RCC 7860 (cell line): ENCODE results near the gene PTPRG.

Experiments used
- DNase-seq: peaks from one replicate; pipeline ENCODE4 v3.0.0-alpha.2; 2015; ENCODE audit warnings: low spot score
- FAIRE-seq: peaks from 2 replicates; lab custom pipeline; 2012; peaks lifted over from hg19 to GRCh38; lab: Jason Lieb, UNC

Gene PTPRG

GRCh38 chr3:61844346-61844745 lies 283.0 kb downstream of the PTPRG start:
- FAIRE-seq, result no peak
- DNase-seq, result no peak

DNA sequence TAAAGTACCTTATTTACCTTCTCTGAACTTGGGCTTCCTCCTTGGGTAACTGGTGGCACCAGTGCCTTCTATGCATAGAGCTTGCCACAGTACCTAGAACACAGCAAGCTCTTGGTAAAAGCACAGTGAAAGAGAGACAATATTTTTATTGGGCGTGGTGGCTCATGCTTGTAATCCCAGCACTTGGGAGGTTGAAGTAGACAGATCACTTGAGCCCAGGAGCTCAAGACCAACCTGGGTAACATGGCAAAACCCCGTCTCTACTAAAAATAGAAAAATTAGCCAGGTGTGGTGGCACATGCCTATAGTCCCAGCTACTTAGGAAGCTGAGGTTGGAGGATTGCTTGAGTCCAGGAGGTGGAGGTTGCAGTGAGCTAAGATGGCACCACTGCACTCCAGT lies 285.1 kb downstream of the PTPRG start:
- FAIRE-seq (no peak), DNase-seq (no peak)

DNA sequence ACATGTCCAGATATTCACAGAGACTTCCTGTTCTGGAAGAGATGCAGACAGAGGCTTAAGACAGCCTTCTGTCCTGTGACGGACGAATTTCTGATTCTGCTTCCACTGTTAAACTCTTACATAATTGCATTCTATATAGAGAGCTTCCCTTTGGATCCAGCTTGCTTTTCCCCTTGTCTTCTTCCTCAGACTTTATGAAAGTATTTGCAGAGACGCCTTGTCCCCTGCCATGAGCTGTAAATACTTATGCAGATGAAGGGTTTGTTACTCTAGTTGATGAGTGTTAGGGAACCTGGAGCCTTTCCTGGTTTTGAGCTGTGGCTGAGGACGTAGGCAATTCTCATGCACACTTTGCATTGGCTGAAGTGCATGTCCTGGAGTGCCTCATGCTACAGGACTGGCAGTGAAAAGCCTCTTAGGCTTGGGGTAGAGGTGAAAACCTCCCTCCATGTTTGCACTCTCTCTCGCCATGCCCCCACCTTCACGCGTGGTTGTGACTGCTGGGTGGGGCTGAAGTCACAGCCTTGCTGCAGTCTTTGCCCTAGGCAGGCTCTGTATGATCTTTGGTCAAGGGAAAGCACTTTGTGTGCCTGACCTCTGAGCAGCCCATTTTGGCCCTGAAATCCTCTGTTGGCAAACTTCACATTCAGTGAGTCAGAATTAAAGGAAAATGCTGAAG lies 286.6 kb downstream of the PTPRG start:
- DNase-seq, result no peak
- FAIRE-seq, result no peak

DNA sequence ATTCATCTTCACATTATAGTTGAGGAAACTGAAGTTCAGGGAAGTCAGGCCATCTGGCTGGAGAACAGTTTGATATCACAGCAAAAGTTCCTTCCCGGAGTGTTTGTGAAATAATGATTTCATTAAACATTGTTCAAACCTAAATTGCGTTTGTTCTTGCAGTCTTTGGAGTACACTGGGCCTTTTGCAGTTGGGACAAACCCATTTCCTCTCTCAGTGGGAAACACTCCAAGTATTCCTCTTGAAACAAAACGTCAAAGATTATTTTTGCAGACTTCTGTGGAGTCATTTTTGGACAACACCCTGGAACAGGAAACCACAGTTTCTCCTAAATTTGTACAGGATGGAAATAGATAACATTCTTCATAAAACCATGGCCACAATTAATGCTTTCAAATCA lies 287.5 kb downstream of the PTPRG start:
- FAIRE-seq (no peak), DNase-seq (no peak)

DNA sequence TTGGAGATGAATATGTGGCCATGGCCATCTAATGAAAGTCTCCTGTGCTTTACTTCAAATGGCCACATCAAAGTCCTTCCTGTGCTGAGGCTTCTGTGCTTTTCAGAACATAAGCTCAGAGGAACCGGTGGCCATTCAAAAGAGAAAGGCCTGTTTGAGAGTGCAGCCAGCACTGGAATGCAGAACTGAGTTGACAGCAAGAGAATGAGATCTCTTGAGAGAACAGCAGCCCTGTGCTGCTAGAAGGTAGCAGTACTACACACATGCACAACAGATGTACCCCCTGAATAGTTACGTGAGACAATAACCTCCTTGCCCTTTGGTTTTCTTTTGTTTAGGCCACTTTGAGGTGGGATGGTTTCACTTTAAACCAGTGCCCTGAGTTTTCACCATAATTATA lies 292.5 kb downstream of the PTPRG start:
- DNase-seq, result no peak
- FAIRE-seq, result no peak

GRCh38 chr3:61855211-61855610 lies 293.8 kb downstream of the PTPRG start:
- no peak for FAIRE-seq
- no peak for DNase-seq

DNA sequence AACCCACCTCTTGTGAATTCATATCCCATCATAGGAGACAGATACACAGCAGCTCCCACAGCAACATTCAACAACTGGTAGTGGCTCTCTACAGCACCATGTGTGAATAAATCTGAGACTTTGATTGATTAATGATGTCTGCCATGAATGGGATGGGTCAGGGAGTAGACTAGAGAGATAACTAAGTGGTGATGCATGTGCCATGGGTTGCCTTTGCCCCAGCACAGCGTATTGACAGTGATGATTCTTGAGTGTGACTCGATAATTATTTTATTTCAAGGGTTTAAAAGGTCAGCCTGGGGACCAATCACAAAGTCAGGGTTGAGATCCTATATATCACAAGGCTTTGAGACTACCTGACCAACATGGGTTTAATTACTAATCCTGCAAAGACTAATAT lies 295.9 kb downstream of the PTPRG start:
- DNase-seq (no peak), FAIRE-seq (no peak)

- DNase-seq (peak; percentile 37), FAIRE-seq (peak; percentile 60)
Measured at GRCh38 chr3:61858054-61858453, 296.7 kb downstream of the PTPRG start.

DNA sequence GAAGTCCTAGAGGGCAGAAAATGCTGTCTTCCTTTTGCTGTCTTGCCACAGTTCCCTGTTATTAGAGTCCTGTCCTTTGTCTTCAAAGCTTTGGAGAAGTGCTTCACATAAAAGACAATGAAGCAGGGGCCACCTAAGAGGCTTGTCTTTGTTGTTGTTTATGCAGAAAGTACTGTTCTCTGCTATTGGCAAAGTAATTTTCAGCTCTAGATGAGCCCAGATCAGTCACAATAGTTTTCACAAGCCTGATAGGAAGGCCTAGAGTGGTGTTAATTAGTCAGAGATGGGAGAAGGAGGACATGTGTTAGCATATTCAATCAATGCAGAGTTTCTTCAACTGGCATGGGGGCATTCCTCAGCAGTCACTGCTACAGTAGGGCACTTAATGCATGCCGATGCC lies 300.0 kb downstream of the PTPRG start:
- no peak for DNase-seq
- no peak for FAIRE-seq

- no peak for FAIRE-seq
- DNase-seq, result no peak
Measured at GRCh38 chr3:61862614-61863289, 301.4 kb downstream of the PTPRG start.

DNA sequence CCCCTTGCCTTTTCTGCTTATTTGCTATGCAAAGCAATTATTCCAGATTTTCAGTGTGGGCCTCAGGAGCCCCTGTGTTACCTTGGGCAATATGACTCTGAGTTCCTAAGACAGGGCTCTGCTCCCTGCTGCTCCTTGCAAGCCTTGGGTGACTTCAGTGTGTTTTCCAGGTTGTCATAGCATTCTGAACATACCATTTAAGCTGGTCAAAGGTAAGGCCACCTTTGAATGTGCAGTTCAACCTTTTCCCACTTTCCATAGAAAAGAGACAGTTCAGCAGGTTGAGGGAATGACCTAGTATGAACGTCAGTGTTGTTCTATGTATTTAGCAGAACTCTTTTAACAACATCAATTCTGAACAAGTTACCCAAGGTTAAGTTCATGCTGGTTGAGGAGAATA lies 302.2 kb downstream of the PTPRG start:
- FAIRE-seq, result no peak
- DNase-seq, result no peak

- FAIRE-seq, result no peak
- no peak for DNase-seq
Measured at GRCh38 chr3:61864886-61865285, 303.5 kb downstream of the PTPRG start.

- no peak for DNase-seq
- FAIRE-seq, result no peak
Measured at GRCh38 chr3:61865466-61866152, 304.2 kb downstream of the PTPRG start.

- DNase-seq (no peak), FAIRE-seq (no peak)
Measured at GRCh38 chr3:61866153-61866542, 304.8 kb downstream of the PTPRG start.

DNA sequence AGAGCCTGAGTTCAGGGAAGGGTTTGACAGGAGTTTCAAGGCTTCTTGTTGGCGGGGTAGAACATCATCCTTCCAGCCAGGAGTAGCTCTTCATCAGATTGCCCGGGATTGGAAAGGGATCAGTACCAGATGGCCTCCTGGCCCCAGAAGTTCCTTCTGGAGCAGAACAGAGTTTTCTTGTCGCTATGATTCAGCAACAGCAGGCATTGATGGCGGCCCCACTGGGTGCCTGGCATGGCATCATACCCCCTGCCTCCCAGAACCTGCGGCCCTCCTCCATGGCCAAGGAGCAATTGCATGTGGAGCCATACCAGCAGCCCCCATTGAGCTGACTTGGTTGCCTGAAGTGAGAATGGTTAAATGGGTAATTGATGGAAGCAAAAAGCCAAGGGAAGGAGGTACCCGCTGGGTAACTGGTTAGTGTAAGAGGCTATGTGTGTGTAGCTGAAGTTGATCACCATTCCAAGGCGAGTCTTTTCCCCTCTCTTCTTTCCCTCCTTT lies 305.6 kb downstream of the PTPRG start:
- FAIRE-seq (no peak), DNase-seq (no peak)

- FAIRE-seq (no peak), DNase-seq (no peak)
Measured at GRCh38 chr3:61868499-61868898, 307.1 kb downstream of the PTPRG start.

DNA sequence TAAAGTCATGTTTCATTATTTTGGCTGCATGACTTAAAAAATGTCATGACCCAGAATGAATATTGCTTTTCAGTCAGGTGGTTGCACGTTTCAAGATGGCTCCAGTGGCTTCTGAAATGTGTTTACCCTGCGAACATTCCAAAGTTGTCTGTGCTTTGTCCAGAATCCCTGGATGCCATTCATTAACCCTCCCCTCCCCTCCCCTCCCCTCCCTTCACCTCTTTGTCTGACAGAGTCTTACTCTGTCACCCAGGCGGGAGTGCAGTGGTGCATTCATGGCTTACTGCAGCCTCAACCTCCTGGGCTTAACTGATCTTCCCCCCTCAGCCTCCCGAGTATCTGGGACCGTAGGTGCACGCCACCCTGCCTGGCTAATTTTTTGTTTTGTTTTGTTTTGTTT lies 308.0 kb downstream of the PTPRG start:
- FAIRE-seq, result no peak
- DNase-seq, result no peak

DNA sequence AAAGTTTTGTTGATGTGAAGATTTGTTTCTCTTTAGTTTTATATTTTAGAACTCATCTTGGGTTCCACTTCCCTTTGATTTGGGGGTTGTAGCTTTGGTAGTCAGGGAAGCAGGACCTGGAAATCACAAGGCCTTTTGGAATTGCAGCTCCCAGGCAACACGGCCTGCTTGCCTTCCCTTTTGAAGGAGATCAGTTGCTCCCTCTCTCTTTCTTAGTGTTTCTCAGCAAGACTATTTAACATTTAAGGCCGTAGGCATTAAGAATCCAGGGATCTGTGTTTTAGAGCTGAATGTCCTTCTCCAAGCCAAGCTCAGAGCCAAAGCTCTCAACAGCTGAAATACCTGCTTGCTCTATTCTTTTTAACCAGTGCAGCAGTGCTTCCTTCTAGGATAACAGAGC lies 310.3 kb downstream of the PTPRG start:
- DNase-seq, result no peak
- no peak for FAIRE-seq

GRCh38 chr3:61872077-61872706 lies 310.8 kb downstream of the PTPRG start:
- DNase-seq, result no peak

GRCh38 chr3:61875046-61875844 lies 313.9 kb downstream of the PTPRG start:
- FAIRE-seq, result no peak
- DNase-seq, result no peak

More at GRCh38 chr3:61872077-61872706, 310.8 kb downstream of the PTPRG start:
- no peak for FAIRE-seq
